Endothelial cell (in vitro differentiated cells): ENCODE measurements around the gene PARVG. TPM values are rescaled to one million over a fixed set of nuclear protein-coding genes. Genes with fewer than 3 reads are reported as not detected.

ENCODE experiments used
- DNase-seq: peaks from one replicate; pipeline ENCODE4 v3.0.0; 2021; ENCODE audit warnings: low spot score
- H3K27ac Mint-ChIP-seq: one replicate; pipeline ENCODE4 v1.8.0; 2021; ENCODE audit warnings: mixed read lengths, inconsistent platforms; ENCODE audit not compliant: unreplicated experiment
- H3K27me3 Mint-ChIP-seq: one replicate; pipeline ENCODE4 v1.8.0; 2021; ENCODE audit warnings: mild to moderate bottlenecking, moderate library complexity, mixed read lengths, inconsistent platforms; ENCODE audit not compliant: unreplicated experiment
- H3K36me3 Mint-ChIP-seq: one replicate; pipeline ENCODE4 v1.8.0; 2021; ENCODE audit warnings: mild to moderate bottlenecking, low read depth, mixed read lengths, inconsistent platforms; ENCODE audit not compliant: unreplicated experiment
- H3K4me1 Mint-ChIP-seq: one replicate; pipeline ENCODE4 v1.8.0; 2021; ENCODE audit warnings: mild to moderate bottlenecking, mixed read lengths, inconsistent platforms; ENCODE audit not compliant: unreplicated experiment
- H3K4me3 Mint-ChIP-seq: one replicate; pipeline ENCODE4 v1.8.0; 2021; ENCODE audit warnings: mild to moderate bottlenecking, mixed read lengths, inconsistent platforms; ENCODE audit not compliant: unreplicated experiment
- H3K9me3 Mint-ChIP-seq: one replicate; pipeline ENCODE4 v1.8.0; 2021; ENCODE audit warnings: mixed read lengths, inconsistent platforms; ENCODE audit not compliant: unreplicated experiment
- CTCF ChIP-seq: fragments of 200-600 bp; sonication (generic); IDR thresholded peaks from one replicate; pipeline ENCODE4 v1.5.0; 2021; ENCODE audit warnings: antibody characterized with exemption; ENCODE audit not compliant: unreplicated experiment
- total RNA-seq: library from RNA; stranded (reverse); fragmentation: NEBNext Ultra II Directional; extraction: Animal tissue kit (Norgen Biotek cat#: 25700); gene quantifications from one replicate; pipeline ENCODE4 v1.2.1, GENCODE V29; 2021; ENCODE audit not compliant: unreplicated experiment

PARVG gene
- total RNA-seq, 1 donor from 2014 or later = 0.90 TPM

- Mint-ChIP-seq H3K36me3 (peaks cover 60% of the 10 kb centered on the region), H3K9me3 (no peaks in the 10 kb centered on the region), H3K27ac (no peak overlapping the region), H3K4me3 (no peak overlapping the region), H3K27me3 (peaks cover 15% of the 10 kb centered on the region), H3K4me1 (peaks cover 23% of the 10 kb centered on the region)
- no peak for DNase-seq
- no peak for TF ChIP-seq CTCF
These were observed 38.2 kb upstream of the PARVG start for GRCh38 chr22:44142421-44143104.

GRCh38 chr22:44143105-44143474 is 37.6 kb upstream of the PARVG start:
- Mint-ChIP-seq H3K36me3 (peaks cover 58% of the 10 kb centered on the region), H3K27ac (no peak overlapping the region), H3K9me3 (no peaks in the 10 kb centered on the region), H3K4me1 (peaks cover 28% of the 10 kb centered on the region), H3K27me3 (peaks cover 17% of the 10 kb centered on the region), H3K4me3 (no peak overlapping the region)
- TF ChIP-seq CTCF = no peak
- no peak for DNase-seq

GRCh38 chr22:44143579-44143978 is 37.1 kb upstream of the PARVG start:
- Mint-ChIP-seq H3K27me3 (peaks cover 18% of the 10 kb centered on the region), H3K9me3 (no peaks in the 10 kb centered on the region), H3K27ac (no peak overlapping the region), H3K4me3 (no peak overlapping the region), H3K36me3 (peaks cover 53% of the 10 kb centered on the region), H3K4me1 (peaks cover 28% of the 10 kb centered on the region)
- no peak for DNase-seq
- TF ChIP-seq CTCF = no peak

- peaks cover 18% of the 10 kb centered on the region for H3K27me3 Mint-ChIP-seq
- TF ChIP-seq CTCF = no peak
- H3K4me3 Mint-ChIP-seq = no peak overlapping the region
- no peak for DNase-seq
- H3K27ac Mint-ChIP-seq = no peak overlapping the region
- H3K36me3 Mint-ChIP-seq = peaks cover 48% of the 10 kb centered on the region
- no peaks in the 10 kb centered on the region for H3K9me3 Mint-ChIP-seq
- H3K4me1 Mint-ChIP-seq = peaks cover 28% of the 10 kb centered on the region
These were observed 36.6 kb upstream of the PARVG start for GRCh38 chr22:44144046-44144569.

GRCh38 chr22:44145544-44145943 is 35.2 kb upstream of the PARVG start:
- no peak for TF ChIP-seq CTCF
- Mint-ChIP-seq H3K4me1 (peaks cover 21% of the 10 kb centered on the region), H3K4me3 (no peak overlapping the region), H3K27me3 (peaks cover 18% of the 10 kb centered on the region), H3K27ac (no peak overlapping the region), H3K36me3 (peaks cover 43% of the 10 kb centered on the region), H3K9me3 (no peaks in the 10 kb centered on the region)
- no peak for DNase-seq
